Activated effector memory CD4-positive, alpha-beta T cell treated with anti-CD3 and anti-CD28 coated beads, Interleukin-2, amount 50 U/mL, for 16 hours (primary cell): ENCODE data around the gene GPR17.

Experiments
- DNase-seq: peaks from one replicate; pipeline ENCODE4 v3.0.0-alpha.2; 2020

Gene GPR17

DNA sequence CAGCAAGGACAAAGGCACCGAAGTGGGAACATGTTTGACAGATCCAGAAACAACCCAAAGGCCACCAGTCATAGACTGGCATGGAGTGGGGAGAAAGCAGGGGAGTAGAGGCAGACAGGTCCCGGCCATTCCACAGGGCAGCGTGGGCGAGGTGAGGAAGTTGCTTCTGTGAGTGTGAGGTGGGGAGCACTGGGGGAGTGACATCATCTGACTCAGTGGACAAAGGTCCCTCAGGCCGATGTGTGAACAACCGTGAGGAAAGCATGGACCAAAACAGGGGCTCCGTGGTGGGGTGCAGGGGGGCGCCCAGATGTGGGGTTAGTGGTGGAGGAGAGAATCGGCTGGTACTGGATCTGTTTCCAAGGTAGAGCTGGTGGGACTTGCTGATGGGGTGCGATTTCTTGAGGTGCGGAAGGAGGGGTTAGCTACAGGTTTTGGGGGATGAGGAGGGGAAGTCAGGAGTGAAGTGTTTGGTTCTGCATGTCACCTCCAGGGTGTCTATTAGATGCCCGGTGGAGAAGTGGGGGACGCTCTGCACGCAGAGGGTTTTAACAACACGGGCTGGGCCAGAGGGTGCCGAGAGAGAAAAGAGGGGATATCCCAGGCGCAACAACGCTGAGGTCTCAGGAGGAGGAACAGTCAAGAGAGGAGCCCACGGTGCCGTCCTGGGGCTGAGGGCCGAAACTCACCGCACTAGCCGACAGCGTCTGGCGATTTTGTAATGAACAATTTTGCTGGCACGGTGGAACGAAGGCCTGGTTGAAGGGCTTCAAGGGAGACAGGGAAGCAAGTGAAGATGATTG, 52.8 kb downstream of the GPR17 start:
- no peak for DNase-seq

DNA sequence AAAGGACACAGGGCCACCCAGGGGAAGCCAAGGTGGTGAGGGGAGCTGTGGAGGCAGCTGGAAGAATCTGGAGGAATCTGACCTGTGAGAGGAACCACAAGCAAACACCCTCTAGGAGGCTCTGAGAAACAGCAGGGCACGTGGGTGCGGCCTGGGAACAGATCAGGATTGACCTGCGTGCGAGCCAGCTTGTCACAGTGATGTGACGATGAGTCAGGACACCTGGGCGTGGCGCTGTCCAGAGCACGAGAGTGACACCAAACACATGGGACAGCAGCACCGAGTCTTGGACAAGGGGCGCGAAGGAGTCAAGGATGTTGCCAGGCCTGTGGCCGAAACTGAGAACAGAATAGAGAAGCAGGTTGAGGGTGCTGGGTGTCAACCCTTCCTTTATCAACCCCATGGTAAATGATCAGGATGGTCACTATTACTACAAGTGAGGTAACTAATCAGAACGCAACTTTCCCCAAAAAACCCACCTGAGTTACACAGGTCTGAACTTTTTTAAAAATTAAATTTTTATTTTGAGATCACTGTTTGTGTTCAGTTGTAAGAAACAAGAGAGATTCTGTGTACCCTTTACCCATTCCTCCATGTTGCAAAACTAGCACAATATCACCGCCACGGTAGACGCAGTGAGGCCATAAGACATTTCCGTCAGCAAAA, 54.7 kb downstream of the GPR17 start:
- DNase-seq: no peak

DNA sequence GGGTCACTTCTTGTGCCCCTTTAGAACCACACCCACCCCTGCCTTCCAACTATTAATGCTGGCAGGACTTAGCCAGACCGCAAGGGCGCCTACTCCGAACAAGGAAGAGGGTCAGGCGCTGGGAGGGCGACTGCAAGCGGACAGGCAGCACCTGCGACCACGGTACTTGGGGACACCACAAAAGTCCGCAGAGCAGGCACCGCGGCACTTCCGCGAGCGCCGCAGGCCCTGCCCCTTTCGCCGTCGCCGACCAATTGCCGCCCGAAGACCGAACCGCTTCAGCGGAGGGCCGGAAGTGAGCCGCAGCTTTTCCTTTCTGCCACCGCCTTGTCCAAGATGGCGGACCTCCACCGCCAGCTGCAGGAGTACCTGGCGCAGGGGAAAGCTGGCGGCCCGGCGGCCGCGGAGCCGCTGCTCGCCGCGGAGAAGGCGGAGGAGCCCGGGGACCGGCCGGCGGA, 55.3 kb downstream of the GPR17 start, which contains the start of gene SFT2D3:
TSS of gene SFT2D3 (plus strand) at position 305 of the 458 bp plus-strand sequence. CDS start at position 337, 32 bp downstream.
- DNase-seq: peak; percentile 96

DNA sequence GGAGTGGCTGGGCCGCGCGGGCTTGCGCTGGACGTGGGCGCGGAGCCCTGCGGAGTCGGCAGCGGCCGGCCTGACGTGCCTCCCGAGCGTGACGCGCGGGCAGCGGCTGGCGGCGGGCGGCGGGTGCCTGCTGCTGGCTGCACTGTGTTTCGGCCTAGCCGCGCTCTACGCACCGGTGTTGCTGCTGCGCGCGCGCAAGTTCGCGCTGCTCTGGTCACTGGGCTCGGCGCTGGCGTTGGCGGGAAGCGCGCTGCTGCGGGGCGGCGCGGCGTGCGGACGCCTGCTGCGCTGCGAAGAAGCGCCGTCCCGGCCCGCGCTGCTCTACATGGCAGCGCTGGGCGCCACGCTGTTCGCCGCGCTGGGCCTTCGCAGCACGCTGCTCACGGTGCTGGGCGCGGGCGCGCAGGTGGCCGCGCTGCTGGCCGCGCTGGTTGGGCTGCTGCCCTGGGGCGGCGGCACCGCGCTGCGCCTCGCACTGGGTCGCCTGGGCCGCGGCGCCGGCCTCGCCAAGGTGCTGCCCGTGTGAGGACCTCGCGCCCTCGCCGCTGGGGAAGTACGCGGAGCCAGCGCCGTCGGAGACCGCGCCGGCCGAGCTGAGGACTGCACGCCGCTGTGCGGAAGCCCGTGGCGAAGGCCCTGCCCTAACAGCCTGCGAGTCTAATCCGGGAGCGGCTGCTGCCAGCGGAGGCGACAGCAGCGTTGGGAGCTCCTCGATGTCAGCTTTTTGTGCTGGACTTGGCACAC, 55.9 kb downstream of the GPR17 start:
- DNase-seq: peak; percentile 93
